ENCODE measurements around the gene ARHGEF2. TPM values are rescaled to one million over a fixed set of nuclear protein-coding genes. Genes with fewer than 3 reads are reported as not detected.

ARHGEF2 gene
- total and polyA plus RNA-seq, 10 of the 15 experiments (the other 5 are each of a cell fraction or from before 2014, with no cell fraction given), result 8.1 to 113 (median 69.9) TPM

DNA sequence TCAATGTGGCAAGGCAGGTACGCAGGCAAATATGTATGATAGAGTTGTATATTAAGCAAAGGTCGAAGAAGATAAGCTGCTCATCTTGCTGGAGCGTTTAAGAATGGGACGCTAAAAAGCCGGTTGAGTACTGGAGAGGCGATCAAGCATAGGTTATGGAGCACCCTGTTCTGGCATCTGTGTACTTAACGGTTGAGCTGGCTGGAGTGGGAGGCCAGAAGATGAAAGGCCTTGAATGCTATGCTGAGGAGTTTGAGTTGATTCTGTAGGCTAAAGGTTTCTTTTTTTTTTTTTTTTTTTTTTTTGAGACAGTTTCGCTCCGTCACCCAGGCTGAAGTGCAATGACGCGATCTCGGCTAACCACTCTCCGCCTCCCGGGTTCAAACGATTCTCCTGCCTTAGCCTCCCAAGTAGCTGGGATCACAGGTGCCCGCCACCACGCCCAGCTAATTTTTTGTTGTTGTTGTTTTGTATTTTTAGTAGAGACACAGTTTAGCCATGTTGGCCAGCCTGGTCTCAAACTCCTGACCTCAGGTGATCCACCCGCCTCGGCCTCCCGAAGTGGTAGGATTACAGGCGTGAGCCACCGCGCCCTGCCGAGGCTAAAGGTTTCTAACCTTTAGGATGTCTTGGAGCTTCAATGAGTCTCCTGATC lies 43.3 kb downstream of the ARHGEF2 start:
- Histone ChIP-seq H3K4me2 (ENCODE audit: control insufficient read depth, insufficient read depth) (peak overlapping the region; percentile 96), H4K20me1 (ENCODE audit: control insufficient read depth, insufficient read depth) (peaks cover 5% of the 10 kb centered on the region; the same call in 1 of the 2 replicates), H3K4me1 (ENCODE audit: control insufficient read depth, insufficient read depth, low read length) (peaks cover 17% of the 10 kb centered on the region), H3K27me3 (replicated peaks in 1 of 2; ENCODE audit: control insufficient read depth in 2 of 2, insufficient read depth in 2 of 2, low read length in 1 of 2) (no peaks in the 10 kb centered on the region), H3K9ac (ENCODE audit: control insufficient read depth, insufficient read depth, low read length) (peak overlapping the region; percentile 89), H2AFZ (ENCODE audit: control insufficient read depth, low read depth, low read length) (peak overlapping the region; percentile 80), H3K36me3 (ENCODE audit: control insufficient read depth in 2 of 2, insufficient read depth in 2 of 2, low read length in 1 of 2) (peaks cover 2 to 12% of the 10 kb centered on the region in 2 experiments), H3K79me2 (ENCODE audit: control insufficient read depth, insufficient read depth, low read length) (peaks cover 46% of the 10 kb centered on the region), H3K9me3 (replicated peaks; ENCODE audit: control insufficient read depth, insufficient read depth, low read length) (no peaks in the 10 kb centered on the region), H3K4me3 (peak overlapping the region; percentile 76), H3K27ac (ENCODE audit: control insufficient read depth, insufficient read depth) (peak overlapping the region; percentile 87)
- in situ Hi-C loops (cut with MboI) (loop anchor here (5.0 kb wide), 2 partner anchors 57 to 132 kb away; no protein-coding TSS in a partner anchor), intact Hi-C loops (cut with micrococcal nuclease; ENCODE audit: unreplicated experiment) (loop anchor here (2.0 kb wide), 2 partner anchors 78 kb away; partner anchors contain the start of gene GON4L)
- POLR2A ChIA-PET, result interaction anchor here (0.6 to 4.2 kb wide), 11 partner anchors 9 to 180 kb away, joined by 3 to 78 read pairs (median 6); partner anchors contain the start of genes ARHGEF2, GON4L and SYT11
- SMC1A ChIA-PET (ENCODE audit: uncharacterized antibody, unreplicated experiment), result interaction anchor here (0.6 to 6.0 kb wide), 12 partner anchors 10 to 663 kb away, joined by 3 to 51 read pairs (median 6); partner anchors contain the start of gene SYT11
- 85% methylated on average over 22 of the region's 24 CpGs for WGBS (ENCODE audit: insufficient coverage, insufficient replicate concordance, low lambda C conversion rate, missing lambda C conversion rate)
- DNase-seq (ENCODE audit: low read depth, low spot score) (no peak), FAIRE-seq (no peak), ATAC-seq (no peak)
- TSS peak; percentile 99 for BruUV-seq (replicated peaks)
- TF ChIP-seq CREM (IDR thresholded peaks at IDR 0.05; ENCODE audit: low read depth) (no peak), FOS (IDR thresholded peaks at IDR 0.05; ENCODE audit: borderline replicate concordance, extremely low read depth, insufficient read length) (no peak), MLLT1 (IDR thresholded peaks at IDR 0.05) (peak; percentile 98), FOXM1 (IDR thresholded peaks at IDR 0.05; ENCODE audit: low read depth, low read length) (0 out of 2 replicates have a peak, but pooled peaks have one; percentile 10)
- TF ChIP-seq, protein P1, sequence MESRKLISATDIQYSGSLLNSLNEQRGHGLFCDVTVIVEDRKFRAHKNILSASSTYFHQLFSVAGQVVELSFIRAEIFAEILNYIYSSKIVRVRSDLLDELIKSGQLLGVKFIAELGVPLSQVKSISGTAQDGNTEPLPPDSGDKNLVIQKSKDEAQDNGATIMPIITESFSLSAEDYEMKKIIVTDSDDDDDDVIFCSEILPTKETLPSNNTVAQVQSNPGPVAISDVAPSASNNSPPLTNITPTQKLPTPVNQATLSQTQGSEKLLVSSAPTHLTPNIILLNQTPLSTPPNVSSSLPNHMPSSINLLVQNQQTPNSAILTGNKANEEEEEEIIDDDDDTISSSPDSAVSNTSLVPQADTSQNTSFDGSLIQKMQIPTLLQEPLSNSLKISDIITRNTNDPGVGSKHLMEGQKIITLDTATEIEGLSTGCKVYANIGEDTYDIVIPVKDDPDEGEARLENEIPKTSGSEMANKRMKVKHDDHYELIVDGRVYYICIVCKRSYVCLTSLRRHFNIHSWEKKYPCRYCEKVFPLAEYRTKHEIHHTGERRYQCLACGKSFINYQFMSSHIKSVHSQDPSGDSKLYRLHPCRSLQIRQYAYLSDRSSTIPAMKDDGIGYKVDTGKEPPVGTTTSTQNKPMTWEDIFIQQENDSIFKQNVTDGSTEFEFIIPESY (IDR thresholded peaks at IDR 0.05), result 0 out of 2 replicates have a peak, but pooled peaks have one; percentile 33
- CTCF ChIA-PET, result interaction anchor here (0.7 to 6.4 kb wide), 8 partner anchors 10 to 131 kb away, joined by 3 to 84 read pairs (median 4); partner anchors contain the start of gene SSR2
- RAD21 ChIA-PET (ENCODE audit: unreplicated experiment), result interaction anchor here (0.6 to 6.4 kb wide), 8 partner anchors 29 to 131 kb away, joined by 3 to 49 read pairs (median 6); partner anchors contain the start of gene ARHGEF2

Measured in GM12878 (cell line).